ENCODE data around the gene TIMM22. TPM values are rescaled to one million over a fixed set of nuclear protein-coding genes. Genes with fewer than 3 reads are reported as not detected.

Gene TIMM22
- polyA plus RNA-seq, 2 of the 4 experiments (the other 2 are of a cell fraction): 15.8 to 21.3 TPM

GRCh38 chr17:996554-997344 lies at the start of gene TIMM22 (continued):
- TF ChIP-seq ZNF302 (CRISPR knock-in tag; IDR thresholded peaks at IDR 0.05) (no peak), MAZ (IDR thresholded peaks at IDR 0.05; ENCODE audit: borderline replicate concordance, low read depth, low read length) (0 out of 2 replicates have a peak, but pooled peaks have one; percentile 25), RCOR1 (IDR thresholded peaks at IDR 0.05; ENCODE audit: low read depth, low read length) (no peak), REST (IDR thresholded peaks at IDR 0.05) (peak; percentile 73), CHD4 (IDR thresholded peaks at IDR 0.05; ENCODE audit: borderline replicate concordance) (no peak), E2F6 (IDR thresholded peaks at IDR 0.05; ENCODE audit: borderline replicate concordance, low read depth) (peak; percentile 99), EHMT2 (IDR thresholded peaks at IDR 0.05; ENCODE audit: low read depth) (no peak), CTCF (IDR thresholded peaks at IDR 0.05) (peak; percentile 97), ESRRA (IDR thresholded peaks at IDR 0.05; ENCODE audit: borderline replicate concordance, low read length) (0 out of 2 replicates have a peak, but pooled peaks have one; percentile 48), MYC (IDR thresholded peaks at IDR 0.05; ENCODE audit: borderline replicate concordance, low read length) (peak; percentile 96), SREBF2 (IDR thresholded peaks at IDR 0.05) (no peak)
- TF ChIP-seq, protein P1, sequence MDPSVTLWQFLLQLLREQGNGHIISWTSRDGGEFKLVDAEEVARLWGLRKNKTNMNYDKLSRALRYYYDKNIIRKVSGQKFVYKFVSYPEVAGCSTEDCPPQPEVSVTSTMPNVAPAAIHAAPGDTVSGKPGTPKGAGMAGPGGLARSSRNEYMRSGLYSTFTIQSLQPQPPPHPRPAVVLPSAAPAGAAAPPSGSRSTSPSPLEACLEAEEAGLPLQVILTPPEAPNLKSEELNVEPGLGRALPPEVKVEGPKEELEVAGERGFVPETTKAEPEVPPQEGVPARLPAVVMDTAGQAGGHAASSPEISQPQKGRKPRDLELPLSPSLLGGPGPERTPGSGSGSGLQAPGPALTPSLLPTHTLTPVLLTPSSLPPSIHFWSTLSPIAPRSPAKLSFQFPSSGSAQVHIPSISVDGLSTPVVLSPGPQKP (IDR thresholded peaks at IDR 0.05; ENCODE audit: low read depth, low read length): no peak
- TF ChIP-seq, protein P2, sequence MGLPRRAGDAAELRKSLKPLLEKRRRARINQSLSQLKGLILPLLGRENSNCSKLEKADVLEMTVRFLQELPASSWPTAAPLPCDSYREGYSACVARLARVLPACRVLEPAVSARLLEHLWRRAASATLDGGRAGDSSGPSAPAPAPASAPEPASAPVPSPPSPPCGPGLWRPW (IDR thresholded peaks at IDR 0.05): no peak
- TF ChIP-seq, protein P3, sequence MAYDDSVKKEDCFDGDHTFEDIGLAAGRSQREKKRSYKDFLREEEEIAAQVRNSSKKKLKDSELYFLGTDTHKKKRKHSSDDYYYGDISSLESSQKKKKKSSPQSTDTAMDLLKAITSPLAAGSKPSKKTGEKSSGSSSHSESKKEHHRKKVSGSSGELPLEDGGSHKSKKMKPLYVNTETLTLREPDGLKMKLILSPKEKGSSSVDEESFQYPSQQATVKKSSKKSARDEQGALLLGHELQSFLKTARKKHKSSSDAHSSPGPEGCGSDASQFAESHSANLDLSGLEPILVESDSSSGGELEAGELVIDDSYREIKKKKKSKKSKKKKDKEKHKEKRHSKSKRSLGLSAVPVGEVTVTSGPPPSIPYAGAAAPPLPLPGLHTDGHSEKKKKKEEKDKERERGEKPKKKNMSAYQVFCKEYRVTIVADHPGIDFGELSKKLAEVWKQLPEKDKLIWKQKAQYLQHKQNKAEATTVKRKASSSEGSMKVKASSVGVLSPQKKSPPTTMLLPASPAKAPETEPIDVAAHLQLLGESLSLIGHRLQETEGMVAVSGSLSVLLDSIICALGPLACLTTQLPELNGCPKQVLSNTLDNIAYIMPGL (CRISPR knock-in tag; IDR thresholded peaks at IDR 0.05; ENCODE audit: borderline replicate concordance): no peak; the same call in 1 of the 2 replicates
- TF ChIP-seq, protein P4, sequence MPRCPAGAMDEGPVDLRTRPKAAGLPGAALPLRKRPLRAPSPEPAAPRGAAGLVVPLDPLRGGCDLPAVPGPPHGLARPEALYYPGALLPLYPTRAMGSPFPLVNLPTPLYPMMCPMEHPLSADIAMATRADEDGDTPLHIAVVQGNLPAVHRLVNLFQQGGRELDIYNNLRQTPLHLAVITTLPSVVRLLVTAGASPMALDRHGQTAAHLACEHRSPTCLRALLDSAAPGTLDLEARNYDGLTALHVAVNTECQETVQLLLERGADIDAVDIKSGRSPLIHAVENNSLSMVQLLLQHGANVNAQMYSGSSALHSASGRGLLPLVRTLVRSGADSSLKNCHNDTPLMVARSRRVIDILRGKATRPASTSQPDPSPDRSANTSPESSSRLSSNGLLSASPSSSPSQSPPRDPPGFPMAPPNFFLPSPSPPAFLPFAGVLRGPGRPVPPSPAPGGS (IDR thresholded peaks at IDR 0.05): peak; percentile 80; the same call in 2 of the 3 replicates
